WTC11 (cell line): Measurements from ENCODE around the gene PIP. TPM values are rescaled to one million over a fixed set of nuclear protein-coding genes. Genes with fewer than 3 reads are reported as not detected.

Experiments used
- ATAC-seq: fragments of 200-7000 bp; cut with Tn5 transposase; 2 replicates; pipeline ENCODE4 v1.10.0; 2021; ENCODE audit warnings: mild to moderate bottlenecking, moderate library complexity
- CTCF ChIA-PET: fragments of 300-600 bp; sonication (Branson Sonifier 250); formaldehyde crosslinking; loops from one replicate; lab custom pipeline; 2021; ENCODE audit warnings: antibody characterized with exemption; lab: Charles Lee
- POLR2A ChIA-PET: fragments of 350-600 bp; sonication (Branson Sonifier 250); formaldehyde crosslinking; loops from one replicate; lab custom pipeline; 2021; ENCODE audit warnings: antibody characterized with exemption; lab: Charles Lee
- DNase-seq: peaks from one replicate; pipeline ENCODE4 v3.0.0; 2021; ENCODE audit warnings: low spot score
- H3K27ac Mint-ChIP-seq: 2 replicates; pipeline ENCODE4 v1.8.0; 2021; ENCODE audit warnings: mixed read lengths
- H3K27me3 Mint-ChIP-seq: 2 replicates; pipeline ENCODE4 v1.8.0; 2021; ENCODE audit warnings: low read depth, mild to moderate bottlenecking, moderate library complexity, mixed read lengths
- H3K36me3 Mint-ChIP-seq: 2 replicates; pipeline ENCODE4 v1.8.0; 2021; ENCODE audit warnings: mixed read lengths
- H3K4me1 Mint-ChIP-seq: 2 replicates; pipeline ENCODE4 v1.8.0; 2022; ENCODE audit warnings: mixed read lengths
- H3K4me3 Mint-ChIP-seq: 2 replicates; pipeline ENCODE4 v1.8.0; 2021; ENCODE audit warnings: mild to moderate bottlenecking, moderate library complexity, mixed read lengths
- H3K9me3 Mint-ChIP-seq: 2 replicates; pipeline ENCODE4 v1.8.0; 2021; ENCODE audit warnings: mixed read lengths
- ARID4B ChIP-seq: sonication (generic); formaldehyde crosslinking; IDR thresholded peaks from 2 replicates; pipeline ENCODE4 v1.8.0; 2023; ENCODE audit warnings: missing genetic modification reagents, mild to moderate bottlenecking, borderline replicate concordance
- ATF3 ChIP-seq: sonication (generic); formaldehyde crosslinking; conservative IDR thresholded peaks from 2 replicates; pipeline ENCODE4 v1.8.1; 2022; ENCODE audit warnings: mild to moderate bottlenecking, missing genetic modification reagents
- CREM ChIP-seq: sonication (generic); formaldehyde crosslinking; IDR thresholded peaks from 2 replicates; pipeline ENCODE4 v1.8.1; 2022; ENCODE audit warnings: mild to moderate bottlenecking, missing genetic modification reagents, moderate library complexity
- E2F5 ChIP-seq: sonication (generic); formaldehyde crosslinking; IDR thresholded peaks from 2 replicates; pipeline ENCODE4 v1.8.1; 2022; ENCODE audit warnings: mild to moderate bottlenecking, moderate library complexity, missing genetic modification reagents
- ERG ChIP-seq: fragments of 250-450 bp; sonication (Bioruptor Pico); IDR thresholded peaks from 2 replicates; pipeline ENCODE4 v1.8.0; 2021; ENCODE audit warnings: mild to moderate bottlenecking
- GABPB1 ChIP-seq: sonication (generic); formaldehyde crosslinking; IDR thresholded peaks from 2 replicates; pipeline ENCODE4 v1.8.1; 2023; ENCODE audit warnings: mild to moderate bottlenecking, missing genetic modification reagents
- GRHL2 ChIP-seq: fragments of 250-450 bp; sonication (Bioruptor Pico); IDR thresholded peaks from 2 replicates; pipeline ENCODE4 v1.8.0; 2022; ENCODE audit warnings: mild to moderate bottlenecking, moderate library complexity; ENCODE audit not compliant: insufficient replicate concordance, severe bottlenecking
- GTF2I ChIP-seq: fragments of 250-450 bp; sonication (Bioruptor Pico); conservative IDR thresholded peaks from 2 replicates; pipeline ENCODE4 v1.4.0; 2021; ENCODE audit warnings: mild to moderate bottlenecking
- NR1H2 ChIP-seq: sonication (generic); formaldehyde crosslinking; IDR thresholded peaks from 2 replicates; pipeline ENCODE4 v1.9.0; 2021; ENCODE audit warnings: mild to moderate bottlenecking, moderate library complexity, missing genetic modification reagents
- PRDM15 ChIP-seq: sonication (generic); formaldehyde crosslinking; IDR thresholded peaks from 2 replicates; pipeline ENCODE4 v1.8.0; 2022; ENCODE audit warnings: missing genetic modification reagents
- PREB ChIP-seq: sonication (generic); formaldehyde crosslinking; IDR thresholded peaks from 2 replicates; pipeline ENCODE4 v1.8.1; 2022; ENCODE audit warnings: mild to moderate bottlenecking, missing genetic modification reagents, moderate library complexity, borderline replicate concordance
- PRRX2 ChIP-seq: fragments of 250-450 bp; sonication (Bioruptor Pico); IDR thresholded peaks from 2 replicates; pipeline ENCODE4 v1.8.0; 2021; ENCODE audit warnings: mild to moderate bottlenecking
- USF1 ChIP-seq: sonication (generic); formaldehyde crosslinking; IDR thresholded peaks from 2 replicates; pipeline ENCODE4 v1.8.0; 2022; ENCODE audit warnings: mild to moderate bottlenecking, missing genetic modification reagents
- ZNF121 ChIP-seq: sonication (generic); formaldehyde crosslinking; IDR thresholded peaks from 2 replicates; pipeline ENCODE4 v1.8.0; 2023; ENCODE audit warnings: missing genetic modification reagents
- ZNF219 ChIP-seq: sonication (generic); formaldehyde crosslinking; IDR thresholded peaks from 2 replicates; pipeline ENCODE4 v1.8.0; 2023; ENCODE audit warnings: missing genetic modification reagents, mild to moderate bottlenecking, borderline replicate concordance
- ZNF263 ChIP-seq: sonication (generic); formaldehyde crosslinking; IDR thresholded peaks from 2 replicates; pipeline ENCODE4 v1.8.1; 2022; ENCODE audit warnings: low read depth, mild to moderate bottlenecking, moderate library complexity, missing genetic modification reagents
- total RNA-seq: library from RNA; stranded (reverse); gene quantifications from 3 replicates; pipeline ENCODE4 v1.2.3, GENCODE V29; 2021
- TF ChIP-seq, protein P1 (sequence below): fragments of 250-450 bp; sonication (Bioruptor Pico); IDR thresholded peaks from 2 replicates; pipeline ENCODE4 v2.1.2; 2022; ENCODE audit warnings: mild to moderate bottlenecking, moderate library complexity
- TF ChIP-seq, protein P2 (sequence below): sonication (generic); formaldehyde crosslinking; IDR thresholded peaks from 2 replicates; pipeline ENCODE4 v1.8.1; 2023; ENCODE audit warnings: mild to moderate bottlenecking, missing genetic modification reagents

PIP gene
- total RNA-seq, 1 experiment from 2014 or later, result not detected

DNA sequence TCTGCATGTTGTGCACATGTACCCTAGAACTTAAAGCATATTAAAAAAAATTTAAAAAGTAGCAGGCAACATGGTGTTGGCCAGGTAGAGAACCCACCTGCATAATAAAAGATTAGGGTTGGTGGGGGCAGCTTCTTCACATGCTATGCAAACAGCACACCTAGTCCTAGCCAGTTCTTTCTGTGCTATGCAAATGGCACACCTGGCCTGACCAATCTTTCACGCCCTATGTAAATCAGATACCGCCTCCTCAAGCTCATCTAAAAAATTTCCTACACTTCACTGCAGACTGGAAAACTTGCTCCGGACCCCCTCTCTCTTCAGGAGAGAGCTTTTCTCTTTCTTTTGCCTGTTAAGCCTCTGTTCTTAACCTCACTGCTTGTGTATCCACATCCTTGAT lies 14.5 kb upstream of the PIP start (continued):
- TF ChIP-seq PRRX2 (CRISPR knock-in tag), result no peak
- TF ChIP-seq GTF2I (CRISPR knock-in tag), result no peak
- no peak for TF ChIP-seq ZNF121 (CRISPR knock-in tag)
- TF ChIP-seq ARID4B (CRISPR knock-in tag), result no peak
- no peak for TF ChIP-seq NR1H2
- TF ChIP-seq, all 79 proteins: peak for 0

DNA sequence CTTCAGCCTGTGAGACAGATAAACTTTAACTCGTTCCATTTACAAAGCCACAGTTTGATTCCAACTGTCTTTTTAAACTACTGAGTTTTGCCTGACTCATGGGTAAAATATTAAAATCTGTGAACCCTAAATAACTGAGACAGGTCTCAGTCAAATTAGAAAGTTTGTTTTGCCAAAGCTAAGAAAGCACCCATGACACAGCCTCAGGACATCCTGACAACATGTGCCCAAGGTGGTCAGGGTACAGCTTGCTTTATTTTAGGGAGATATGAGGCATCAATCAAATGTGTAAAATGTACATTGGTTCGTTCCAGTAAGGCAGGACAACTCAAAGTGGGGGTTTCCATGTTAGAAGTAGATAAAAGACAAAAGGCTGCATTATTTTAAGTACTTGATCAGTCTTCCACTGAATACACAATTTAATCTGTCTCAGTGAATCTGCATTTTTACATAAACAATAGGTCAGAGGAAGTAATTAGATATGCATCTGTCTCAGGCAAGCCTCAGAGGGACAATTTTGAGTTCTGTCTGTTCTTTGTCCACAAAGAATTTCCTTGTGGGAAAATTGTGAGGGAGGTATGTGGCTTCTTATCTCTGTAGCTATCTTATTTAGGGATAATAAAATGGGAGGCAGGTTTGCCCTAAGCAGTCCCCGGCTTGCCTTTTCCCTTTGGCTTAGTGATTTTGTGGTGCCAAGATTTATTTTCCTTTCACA lies 11.0 kb upstream of the PIP start:
- Mint-ChIP-seq H3K36me3 (peaks cover 38% of the 10 kb centered on the region), H3K27ac (no peak overlapping the region), H3K4me3 (no peak overlapping the region), H3K27me3 (no peaks in the 10 kb centered on the region), H3K9me3 (peaks cover 70% of the 10 kb centered on the region), H3K4me1 (peaks cover 8% of the 10 kb centered on the region)
- ChIA-PET POLR2A (no interaction called here), CTCF (no interaction called here)
- ATAC-seq (no peak), DNase-seq (no peak)
- TF ChIP-seq GABPB1 (CRISPR knock-in tag) (no peak), PRDM15 (CRISPR knock-in tag) (no peak), USF1 (no peak), PREB (CRISPR knock-in tag) (no peak), GRHL2 (CRISPR knock-in tag) (no peak), ERG (no peak), E2F5 (CRISPR knock-in tag) (no peak), ATF3 (no peak), ZNF219 (CRISPR knock-in tag) (no peak), CREM (CRISPR knock-in tag) (no peak), ZNF263 (CRISPR knock-in tag) (no peak)
- TF ChIP-seq, protein P1, sequence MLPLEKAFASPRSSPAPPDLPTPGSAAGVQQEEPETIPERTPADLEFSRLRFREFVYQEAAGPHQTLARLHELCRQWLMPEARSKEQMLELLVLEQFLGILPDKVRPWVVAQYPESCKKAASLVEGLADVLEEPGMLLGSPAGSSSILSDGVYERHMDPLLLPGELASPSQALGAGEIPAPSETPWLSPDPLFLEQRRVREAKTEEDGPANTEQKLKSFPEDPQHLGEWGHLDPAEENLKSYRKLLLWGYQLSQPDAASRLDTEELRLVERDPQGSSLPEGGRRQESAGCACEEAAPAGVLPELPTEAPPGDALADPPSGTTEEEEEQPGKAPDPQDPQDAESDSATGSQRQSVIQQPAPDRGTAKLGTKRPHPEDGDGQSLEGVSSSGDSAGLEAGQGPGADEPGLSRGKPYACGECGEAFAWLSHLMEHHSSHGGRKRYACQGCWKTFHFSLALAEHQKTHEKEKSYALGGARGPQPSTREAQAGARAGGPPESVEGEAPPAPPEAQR (CRISPR knock-in tag), result no peak
- TF ChIP-seq, protein P2, sequence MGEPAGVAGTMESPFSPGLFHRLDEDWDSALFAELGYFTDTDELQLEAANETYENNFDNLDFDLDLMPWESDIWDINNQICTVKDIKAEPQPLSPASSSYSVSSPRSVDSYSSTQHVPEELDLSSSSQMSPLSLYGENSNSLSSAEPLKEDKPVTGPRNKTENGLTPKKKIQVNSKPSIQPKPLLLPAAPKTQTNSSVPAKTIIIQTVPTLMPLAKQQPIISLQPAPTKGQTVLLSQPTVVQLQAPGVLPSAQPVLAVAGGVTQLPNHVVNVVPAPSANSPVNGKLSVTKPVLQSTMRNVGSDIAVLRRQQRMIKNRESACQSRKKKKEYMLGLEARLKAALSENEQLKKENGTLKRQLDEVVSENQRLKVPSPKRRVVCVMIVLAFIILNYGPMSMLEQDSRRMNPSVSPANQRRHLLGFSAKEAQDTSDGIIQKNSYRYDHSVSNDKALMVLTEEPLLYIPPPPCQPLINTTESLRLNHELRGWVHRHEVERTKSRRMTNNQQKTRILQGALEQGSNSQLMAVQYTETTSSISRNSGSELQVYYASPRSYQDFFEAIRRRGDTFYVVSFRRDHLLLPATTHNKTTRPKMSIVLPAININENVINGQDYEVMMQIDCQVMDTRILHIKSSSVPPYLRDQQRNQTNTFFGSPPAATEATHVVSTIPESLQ (CRISPR knock-in tag), result no peak
